GM12865 (cell line): ENCODE results near the gene DNAJC10.
"Not testable (repeated sequence)": the region's sequence is repeated elsewhere in the genome, so short reads cannot be mapped to it uniquely, and the experiment has no call there.

Experiments used
- DNase-seq: peaks from one replicate; pipeline ENCODE4 v3.0.0; 2010; ENCODE audit warnings: low read depth
- H3K4me3 ChIP-seq: 2 replicates; pipeline ENCODE4 v1.5.1; 2011; ENCODE audit warnings: mild to moderate bottlenecking, low read depth, low read length, control low read depth
- CTCF ChIP-seq: IDR thresholded peaks from 2 replicates; pipeline ENCODE4 v1.5.1; 2011; ENCODE audit warnings: low read length, control low read depth, low read depth, inconsistent platforms; ENCODE audit not compliant: insufficient read depth; ENCODE audit errors: missing control alignments

DNAJC10 gene

GRCh38 chr2:182740701-182741100 is 24.6 kb downstream of the DNAJC10 start:
- no peak overlapping the region for H3K4me3 ChIP-seq
- peak; percentile 8 for DNase-seq
- no peak for TF ChIP-seq CTCF

GRCh38 chr2:182741620-182742019 is 25.6 kb downstream of the DNAJC10 start:
- no peak for DNase-seq
- H3K4me3 ChIP-seq: no peak overlapping the region
- TF ChIP-seq CTCF: no peak

- no peak for DNase-seq
- no peak for TF ChIP-seq CTCF
- H3K4me3 ChIP-seq: no peak overlapping the region
These were observed 28.4 kb downstream of the DNAJC10 start for GRCh38 chr2:182744490-182744889.

- H3K4me3 ChIP-seq: no peak overlapping the region
- no peak for DNase-seq
- TF ChIP-seq CTCF: no peak
These were observed 29.0 kb downstream of the DNAJC10 start for GRCh38 chr2:182745061-182745460.

GRCh38 chr2:182745894-182746293 is 29.8 kb downstream of the DNAJC10 start:
- H3K4me3 ChIP-seq, DNase-seq: not testable (repeated sequence)

GRCh38 chr2:182754231-182754630 is 38.2 kb downstream of the DNAJC10 start:
- TF ChIP-seq CTCF: no peak
- H3K4me3 ChIP-seq: no peak overlapping the region
- no peak for DNase-seq

GRCh38 chr2:182758379-182758778 is 42.3 kb downstream of the DNAJC10 start:
- no peak for TF ChIP-seq CTCF
- no peak for DNase-seq
- no peak overlapping the region for H3K4me3 ChIP-seq
